Activated CD8-positive, alpha-beta T cell treated with anti-CD3 and anti-CD28 coated beads for 36 hours (primary cell): ENCODE measurements around the gene CENPA. TPM values are rescaled to one million over a fixed set of nuclear protein-coding genes. Genes with fewer than 3 reads are reported as not detected.

Experiments
- ATAC-seq: fragments of 200-7000 bp; cut with Tn5 transposase; one replicate; pipeline ENCODE4 v1.10.0; 2021; ENCODE audit warnings: mild to moderate bottlenecking, moderate library complexity
- CTCF ChIA-PET: fragments of 350-600 bp; sonication (Branson Sonifier 250); formaldehyde crosslinking; loops from one replicate; lab custom pipeline; 2021; ENCODE audit warnings: antibody characterized with exemption; lab: Charles Lee
- POLR2A ChIA-PET: fragments of 350-600 bp; sonication (Branson Sonifier 250); formaldehyde crosslinking; loops from one replicate; lab custom pipeline; 2021; ENCODE audit warnings: antibody characterized with exemption; lab: Charles Lee
- DNase-seq: peaks from one replicate; pipeline ENCODE4 v3.0.0-alpha.2; 2020
- H3K27ac Mint-ChIP-seq: one replicate; pipeline ENCODE4 v1.8.0; 2021; ENCODE audit warnings: mild to moderate bottlenecking, mixed read lengths
- H3K27me3 Mint-ChIP-seq: one replicate; pipeline ENCODE4 v1.8.0; 2021; ENCODE audit warnings: mixed read lengths
- H3K36me3 Mint-ChIP-seq: one replicate; pipeline ENCODE4 v1.8.0; 2021; ENCODE audit warnings: low read depth, mixed read lengths
- H3K4me1 Mint-ChIP-seq: one replicate; pipeline ENCODE4 v1.8.0; 2021; ENCODE audit warnings: low read depth, mixed read lengths
- H3K4me3 Mint-ChIP-seq: one replicate; pipeline ENCODE4 v1.8.0; 2021; ENCODE audit warnings: mild to moderate bottlenecking, moderate library complexity, mixed read lengths
- H3K9me3 Mint-ChIP-seq: one replicate; pipeline ENCODE4 v1.8.0; 2021; ENCODE audit warnings: mixed read lengths
- intact Hi-C: fragments of 100-400 bp; cut with micrococcal nuclease; formaldehyde crosslinking; loops from one replicate; pipeline ENCODE4 v1.10.0; 2022
- total RNA-seq, 2 experiments: library from RNA; stranded (reverse); gene quantifications; one replicate each; pipeline ENCODE4 v1.2.3, GENCODE V29; 2021
- TF ChIP-seq, protein P1 (sequence below): fragments of 200-600 bp; IDR thresholded peaks from one replicate; pipeline ENCODE4 v1.8.0; 2022; ENCODE audit warnings: antibody characterized with exemption, mild to moderate bottlenecking

The CENPA gene
- total RNA-seq, 2 experiments from 2014 or later, result 32.5 to 33.6 TPM

DNA sequence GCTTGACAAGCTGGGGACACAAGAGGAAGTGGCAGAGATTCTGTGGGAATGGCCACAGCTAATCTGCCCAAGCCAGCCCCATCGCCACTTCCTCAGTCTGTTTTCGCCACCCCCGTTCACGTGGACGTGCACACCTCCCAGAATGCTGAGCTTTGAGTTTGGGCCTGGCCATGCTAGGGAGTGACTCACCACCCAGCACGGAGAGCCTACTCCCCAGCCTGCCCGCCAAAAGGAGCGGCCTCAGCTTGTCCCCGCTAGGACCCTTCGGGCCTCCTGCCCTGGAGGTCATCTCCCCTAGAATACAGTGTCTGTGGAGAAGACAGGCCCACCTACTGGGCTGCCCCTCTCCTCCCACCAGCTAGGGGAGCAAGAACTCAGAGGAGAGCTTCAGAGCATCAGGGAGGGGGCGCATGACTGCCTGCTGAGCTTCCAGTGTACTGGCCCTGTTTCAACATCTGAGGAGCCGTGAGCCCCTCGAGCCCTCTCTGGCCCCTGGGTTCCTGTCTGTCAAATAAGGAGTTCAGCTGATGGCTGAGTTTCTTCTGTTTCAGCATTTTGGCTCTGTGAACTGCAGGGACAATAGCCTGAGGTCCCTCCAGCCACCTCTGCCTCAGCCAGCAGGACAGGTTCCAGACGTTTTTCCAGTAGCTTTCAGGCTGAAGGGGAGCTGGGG lies 16.6 kb upstream of the CENPA start:
- no peak overlapping the region for H3K4me3 Mint-ChIP-seq
- ChIA-PET CTCF (interaction anchor here (1.0 to 1.3 kb wide), 3 partner anchors 13 to 164 kb away, joined by 3 read pairs; no protein-coding TSS in a partner anchor), POLR2A (interaction anchor here (2.1 kb wide), 1 partner anchor 12 kb away, joined by 7 read pairs; no protein-coding TSS in a partner anchor)
- peaks cover 65% of the 10 kb centered on the region for H3K4me1 Mint-ChIP-seq
- TF ChIP-seq, protein P1, sequence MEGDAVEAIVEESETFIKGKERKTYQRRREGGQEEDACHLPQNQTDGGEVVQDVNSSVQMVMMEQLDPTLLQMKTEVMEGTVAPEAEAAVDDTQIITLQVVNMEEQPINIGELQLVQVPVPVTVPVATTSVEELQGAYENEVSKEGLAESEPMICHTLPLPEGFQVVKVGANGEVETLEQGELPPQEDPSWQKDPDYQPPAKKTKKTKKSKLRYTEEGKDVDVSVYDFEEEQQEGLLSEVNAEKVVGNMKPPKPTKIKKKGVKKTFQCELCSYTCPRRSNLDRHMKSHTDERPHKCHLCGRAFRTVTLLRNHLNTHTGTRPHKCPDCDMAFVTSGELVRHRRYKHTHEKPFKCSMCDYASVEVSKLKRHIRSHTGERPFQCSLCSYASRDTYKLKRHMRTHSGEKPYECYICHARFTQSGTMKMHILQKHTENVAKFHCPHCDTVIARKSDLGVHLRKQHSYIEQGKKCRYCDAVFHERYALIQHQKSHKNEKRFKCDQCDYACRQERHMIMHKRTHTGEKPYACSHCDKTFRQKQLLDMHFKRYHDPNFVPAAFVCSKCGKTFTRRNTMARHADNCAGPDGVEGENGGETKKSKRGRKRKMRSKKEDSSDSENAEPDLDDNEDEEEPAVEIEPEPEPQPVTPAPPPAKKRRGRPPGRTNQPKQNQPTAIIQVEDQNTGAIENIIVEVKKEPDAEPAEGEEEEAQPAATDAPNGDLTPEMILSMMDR, result no peak
- peaks cover 4% of the 10 kb centered on the region for H3K36me3 Mint-ChIP-seq
- peak overlapping the region; percentile 29 for H3K27ac Mint-ChIP-seq
- DNase-seq (peak; percentile 64), ATAC-seq (peak; percentile 59)
- intact Hi-C loops, result no loop called here
- no peaks in the 10 kb centered on the region for H3K27me3 Mint-ChIP-seq
- no peaks in the 10 kb centered on the region for H3K9me3 Mint-ChIP-seq

DNA sequence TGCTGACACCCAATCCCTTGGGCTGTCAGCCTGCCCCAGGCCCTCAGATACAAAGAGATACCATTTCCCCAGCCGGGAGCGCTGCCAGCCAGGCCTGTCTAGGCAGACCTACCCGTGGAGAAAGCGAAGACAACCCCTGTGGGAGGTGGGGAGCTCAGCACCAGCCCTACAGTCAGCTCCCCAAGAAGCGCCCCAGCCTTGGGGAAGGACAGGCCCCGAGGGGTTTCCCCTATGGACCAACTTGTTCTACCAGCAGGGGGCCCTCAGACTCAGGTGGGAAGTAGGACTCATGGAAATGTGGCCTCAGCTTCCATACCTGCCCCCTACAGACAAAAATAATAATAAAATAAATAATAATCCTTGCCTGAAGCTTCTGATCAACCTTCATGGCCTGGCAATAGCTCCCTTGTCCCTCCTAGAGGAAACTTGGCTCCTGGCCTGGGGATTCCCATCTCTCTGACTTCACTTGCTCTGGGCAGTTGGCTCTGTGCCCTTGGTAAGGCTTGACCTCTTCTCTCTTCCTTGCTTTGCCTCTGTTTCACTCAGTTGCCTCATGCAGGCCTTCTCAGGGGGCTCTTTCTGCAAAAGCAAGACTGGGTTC lies 14.8 kb upstream of the CENPA start:
- Mint-ChIP-seq H3K4me1 (peaks cover 50% of the 10 kb centered on the region), H3K27ac (no peak overlapping the region), H3K36me3 (peaks cover 4% of the 10 kb centered on the region), H3K4me3 (no peak overlapping the region), H3K27me3 (no peaks in the 10 kb centered on the region), H3K9me3 (no peaks in the 10 kb centered on the region)
- intact Hi-C loops, result no loop called here
- DNase-seq (peak; percentile 61), ATAC-seq (peak; percentile 45)
- CTCF ChIA-PET, result interaction anchor here (1.1 to 1.7 kb wide), 5 partner anchors 11 to 172 kb away, joined by 3 to 7 read pairs (median 4); partner anchors contain the start of gene CENPA
- TF ChIP-seq, protein P1, result peak; percentile 44
- POLR2A ChIA-PET, result interaction anchor here (1.2 kb wide), 1 partner anchor 16 kb away, joined by 4 read pairs; no protein-coding TSS in a partner anchor

DNA sequence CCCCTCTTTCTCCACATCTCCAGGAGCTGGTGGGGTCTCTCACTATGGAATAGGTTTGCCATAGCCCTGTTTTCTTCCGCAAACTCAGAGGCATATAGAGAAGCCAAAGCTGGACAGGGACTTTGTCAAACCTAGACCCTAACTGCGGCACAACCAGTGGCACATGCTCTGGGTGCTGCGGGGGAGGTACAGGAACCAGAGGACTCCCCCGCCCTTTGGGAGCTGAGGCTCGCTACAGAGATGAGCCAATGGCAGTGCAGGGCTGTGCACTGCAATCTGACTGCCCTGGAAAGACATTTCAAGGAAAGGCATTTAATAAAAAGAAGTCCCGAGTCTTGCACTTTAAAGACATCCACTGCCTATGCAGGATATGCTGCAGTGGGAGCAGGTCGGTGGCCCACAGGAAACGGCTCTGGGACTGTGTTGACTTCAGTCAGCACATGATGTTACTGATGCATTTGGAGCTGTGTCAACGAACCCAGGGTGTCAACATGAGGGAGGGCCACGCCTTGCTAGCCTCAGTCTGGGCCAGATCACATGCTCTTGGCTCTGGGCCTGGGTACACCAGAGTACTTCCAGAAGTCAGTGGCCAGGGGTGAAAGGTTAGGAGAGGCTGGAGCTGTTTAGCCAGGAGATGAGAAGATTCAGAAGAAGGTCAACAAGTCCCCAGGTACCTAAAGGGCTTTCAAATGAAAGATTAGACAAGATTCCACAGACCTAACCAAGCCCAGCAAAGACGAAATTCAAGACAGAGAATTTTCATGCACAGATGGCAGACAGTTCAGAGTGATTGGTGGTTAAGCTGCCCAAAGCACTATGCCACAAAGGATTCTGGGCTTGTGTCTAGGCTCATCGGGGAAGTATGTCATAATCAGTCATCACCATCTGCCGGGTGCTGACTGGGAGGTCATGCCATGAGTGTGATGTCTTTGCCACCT lies 13.5 kb upstream of the CENPA start:
- Mint-ChIP-seq H3K36me3 (peaks cover 14% of the 10 kb centered on the region), H3K27ac (peak overlapping the region; percentile 83), H3K4me3 (no peak overlapping the region), H3K9me3 (no peaks in the 10 kb centered on the region), H3K4me1 (peaks cover 40% of the 10 kb centered on the region), H3K27me3 (no peaks in the 10 kb centered on the region)
- POLR2A ChIA-PET, result no interaction called here
- peak; percentile 66 for ATAC-seq
- intact Hi-C loops, result no loop called here
- TF ChIP-seq, protein P1, result no peak
- DNase-seq, result peak; percentile 54
- CTCF ChIA-PET, result interaction anchor here (0.7 to 1.7 kb wide), 4 partner anchors 9 to 73 kb away, joined by 3 to 7 read pairs (median 4); partner anchors contain the start of gene CENPA

DNA sequence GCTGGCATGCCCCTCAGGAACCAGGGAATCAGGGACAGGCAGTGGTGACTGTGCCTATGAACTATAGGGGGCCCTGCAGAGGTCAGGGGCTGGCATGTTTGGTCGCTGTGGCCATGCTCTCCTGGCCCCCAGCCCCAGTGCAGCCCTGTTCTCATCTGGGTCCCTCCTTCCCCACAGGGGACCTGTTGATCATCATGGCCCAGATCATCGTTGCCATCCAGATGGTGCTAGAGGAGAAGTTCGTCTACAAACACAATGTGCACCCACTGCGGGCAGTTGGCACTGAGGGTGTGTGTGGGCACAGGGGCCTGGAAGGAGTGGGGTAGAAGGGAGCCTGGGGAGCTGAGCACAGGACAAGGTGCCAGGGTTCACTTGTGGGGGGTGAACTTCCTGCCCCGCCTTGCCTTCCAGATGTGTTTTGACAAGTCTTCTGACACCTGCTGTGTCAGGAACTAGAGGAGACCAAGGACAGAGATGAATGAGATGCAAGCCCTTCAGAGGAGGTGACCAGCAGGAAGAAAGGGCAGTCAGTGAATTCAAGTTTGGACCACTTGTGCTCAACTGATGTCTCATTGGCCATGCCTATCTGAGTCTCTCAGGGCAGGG lies 9.6 kb upstream of the CENPA start:
- H3K27me3 Mint-ChIP-seq, result no peaks in the 10 kb centered on the region
- ChIA-PET POLR2A (no interaction called here), CTCF (no interaction called here)
- DNase-seq (no peak), ATAC-seq (no peak)
- peak overlapping the region; percentile 46 for H3K27ac Mint-ChIP-seq
- peaks cover 22% of the 10 kb centered on the region for H3K4me1 Mint-ChIP-seq
- H3K4me3 Mint-ChIP-seq, result no peak overlapping the region
- H3K9me3 Mint-ChIP-seq, result no peaks in the 10 kb centered on the region
- intact Hi-C loops, result no loop called here
- TF ChIP-seq, protein P1, result no peak
- peaks cover 27% of the 10 kb centered on the region for H3K36me3 Mint-ChIP-seq
